Bronchial epithelial cell (primary cell): ENCODE results near the gene SEL1L3. TPM values are rescaled to one million over a fixed set of nuclear protein-coding genes. Genes with fewer than 3 reads are reported as not detected.
A peak's percentile ranks its signal among the peaks of the same experiment; 100 is the strongest.

Experiments
- DNase-seq: peaks from one replicate; pipeline ENCODE4 v3.0.0-alpha.2; 2010; ENCODE audit warnings: low read depth
- FAIRE-seq: peaks from 2 replicates; lab custom pipeline; 2011; peaks lifted over from hg19 to GRCh38; lab: Jason Lieb, UNC
- H3K27me3 ChIP-seq: 2 replicates; pipeline ENCODE4 v1.5.1; 2011; ENCODE audit warnings: low read length; ENCODE audit not compliant: control insufficient read depth, insufficient read depth
- H3K36me3 ChIP-seq: 2 replicates; pipeline ENCODE4 v1.5.1; 2011; ENCODE audit warnings: low read length; ENCODE audit not compliant: control insufficient read depth, insufficient read depth
- H3K4me3 ChIP-seq: 2 replicates; pipeline ENCODE4 v1.5.1; 2011; ENCODE audit warnings: mild to moderate bottlenecking, low read depth, low read length, control low read depth
- CTCF ChIP-seq: IDR thresholded peaks from 2 replicates; pipeline ENCODE4 v1.5.1; 2011; ENCODE audit warnings: mild to moderate bottlenecking, moderate library complexity, low read length, control low read depth, inconsistent platforms; ENCODE audit not compliant: insufficient read depth, severe bottlenecking
- total RNA-seq: library from RNA; depleted of rRNA; stranded (reverse); fragments of >200 nt; gene quantifications from 2 replicates; pipeline ENCODE4 v1.2.1, GENCODE V29; 2014

The SEL1L3 gene
- total RNA-seq, 1 donor from 2014 or later: 117 TPM

GRCh38 chr4:25756503-25756902 lies 106.3 kb downstream of the SEL1L3 start:
- no peak for DNase-seq
- no peak overlapping the region for H3K4me3 ChIP-seq
- H3K36me3 ChIP-seq: peaks cover 8% of the 10 kb centered on the region
- no peaks in the 10 kb centered on the region for H3K27me3 ChIP-seq
- no peak for TF ChIP-seq CTCF
- FAIRE-seq: no peak

- TF ChIP-seq CTCF: no peak
- FAIRE-seq: no peak
- no peak for DNase-seq
- no peaks in the 10 kb centered on the region for H3K27me3 ChIP-seq
- H3K36me3 ChIP-seq: peaks cover 8% of the 10 kb centered on the region
- H3K4me3 ChIP-seq: no peak overlapping the region
Observed at GRCh38 chr4:25755911-25756310, 106.9 kb downstream of the SEL1L3 start.

- no peaks in the 10 kb centered on the region for H3K27me3 ChIP-seq
- no peak for FAIRE-seq
- no peak for DNase-seq
- no peak overlapping the region for H3K4me3 ChIP-seq
- no peak for TF ChIP-seq CTCF
- peaks cover 4% of the 10 kb centered on the region for H3K36me3 ChIP-seq
Observed at GRCh38 chr4:25753239-25753638, 109.5 kb downstream of the SEL1L3 start.

GRCh38 chr4:25750874-25751273 lies 111.9 kb downstream of the SEL1L3 start:
- H3K36me3 ChIP-seq: peaks cover 4% of the 10 kb centered on the region
- DNase-seq (no peak), FAIRE-seq (no peak)

GRCh38 chr4:25749150-25749794 lies 113.5 kb downstream of the SEL1L3 start:
- H3K27me3 ChIP-seq: no peaks in the 10 kb centered on the region
- H3K36me3 ChIP-seq: peaks cover 4% of the 10 kb centered on the region
- TF ChIP-seq CTCF: no peak
- FAIRE-seq (no peak), DNase-seq (peak; percentile 17)
- no peak overlapping the region for H3K4me3 ChIP-seq

More at GRCh38 chr4:25750874-25751273, 111.9 kb downstream of the SEL1L3 start:
- no peak for TF ChIP-seq CTCF
- Histone ChIP-seq H3K27me3 (no peaks in the 10 kb centered on the region), H3K4me3 (no peak overlapping the region)

GRCh38 chr4:25743971-25744370 lies 118.8 kb downstream of the SEL1L3 start:
- FAIRE-seq: no peak

More at GRCh38 chr4:25743971-25744370, 118.8 kb downstream of the SEL1L3 start:
- TF ChIP-seq CTCF: no peak
- no peak overlapping the region for H3K4me3 ChIP-seq
- H3K36me3 ChIP-seq: peaks cover 2% of the 10 kb centered on the region
- no peaks in the 10 kb centered on the region for H3K27me3 ChIP-seq
- no peak for DNase-seq
